ENCODE results near the gene SORL1-AS1.

Gene SORL1-AS1

GRCh38 chr11:121453589-121454299 lies 977 bp upstream of the SORL1-AS1 start:
- Histone ChIP-seq H3K27ac (ENCODE audit: control insufficient read depth, insufficient read depth) (peak overlapping the region; percentile 76), H2AFZ (ENCODE audit: control insufficient read depth, low read depth, low read length) (no peak overlapping the region; the same call in 1 of the 2 replicates), H3K9ac (ENCODE audit: control insufficient read depth, insufficient read depth, low read length) (peak overlapping the region; percentile 81), H3K9me3 (replicated peaks; ENCODE audit: control insufficient read depth, insufficient read depth, low read length) (no peaks in the 10 kb centered on the region), H3K27me3 (replicated peaks in 1 of 2; ENCODE audit: control insufficient read depth in 2 of 2, insufficient read depth in 2 of 2, low read length in 1 of 2) (no peaks in the 10 kb centered on the region), H3K4me2 (ENCODE audit: control insufficient read depth, insufficient read depth) (peak overlapping the region; percentile 85), H3K4me3 (peak overlapping the region; percentile 71), H3K36me3 (ENCODE audit: control insufficient read depth in 2 of 2, insufficient read depth in 2 of 2, low read length in 1 of 2) (0 out of 4 replicates have a peak, but pooled peaks cover 0 to 3% of the 10 kb centered on the region in 2 experiments), H3K79me2 (ENCODE audit: control insufficient read depth, insufficient read depth, low read length) (peaks cover 97% of the 10 kb centered on the region), H4K20me1 (ENCODE audit: control insufficient read depth, insufficient read depth) (no peaks in the 10 kb centered on the region), H3K4me1 (ENCODE audit: control insufficient read depth, insufficient read depth, low read length) (peaks cover 33% of the 10 kb centered on the region)
- ChIA-PET SMC1A (ENCODE audit: uncharacterized antibody, unreplicated experiment) (interaction anchor here (0.7 to 15.0 kb wide), 10 partner anchors 7 to 138 kb away, joined by 3 to 266 read pairs (median 4); partner anchors contain the start of genes SORL1 and SORL1-AS1), RAD21 (ENCODE audit: unreplicated experiment) (interaction anchor here (0.8 to 4.8 kb wide), 8 partner anchors 9 to 138 kb away, joined by 3 to 80 read pairs (median 4); no protein-coding TSS in a partner anchor), CTCF (interaction anchor here (0.7 to 3.6 kb wide), 8 partner anchors 11 to 137 kb away, joined by 3 to 12 read pairs (median 3); no protein-coding TSS in a partner anchor), POLR2A (interaction anchor here (0.5 to 5.4 kb wide), 7 partner anchors 10 to 119 kb away, joined by 3 to 69 read pairs (median 3); no protein-coding TSS in a partner anchor)
- no peak for FAIRE-seq
- no peak for DNase-seq (ENCODE audit: low read depth, low spot score)
- peak; percentile 23 for ATAC-seq
- BruUV-seq (replicated peaks) = no TSS peak
- in situ Hi-C loops (cut with MboI) = loop anchor here (25.0 kb wide), 1 partner anchor 1609 kb away; the partner anchor contains the start of gene HSPA8
- intact Hi-C loops (cut with micrococcal nuclease; ENCODE audit: unreplicated experiment) = loop anchor here (1.0 to 5.0 kb wide), 5 partner anchors 11 to 135 kb away; no protein-coding TSS in a partner anchor
- WGBS (ENCODE audit: insufficient coverage, insufficient replicate concordance, low lambda C conversion rate, missing lambda C conversion rate) = 38% methylated on average over 6 of the region's 6 CpGs
- TF ChIP-seq TAF1 (IDR thresholded peaks at IDR 0.05; ENCODE audit: borderline replicate concordance, low read depth, low read length) = 0 out of 2 replicates have a peak, but pooled peaks have one; percentile 16
- TF ChIP-seq EP300 (IDR thresholded peaks at IDR 0.05; ENCODE audit: borderline replicate concordance in 1 of 2, control insufficient read depth in 1 of 2, low read depth in 2 of 2, low read length in 2 of 2) = no peak
- no peak for TF ChIP-seq KDM1A (IDR thresholded peaks at IDR 0.05; ENCODE audit: borderline replicate concordance)
- no peak for TF ChIP-seq SRF (IDR thresholded peaks at IDR 0.05; ENCODE audit: low read depth in 2 of 2, low read length in 2 of 2)
- 0 out of 2 replicates have a peak, but pooled peaks have one; percentile 37 for TF ChIP-seq TCF3 (IDR thresholded peaks at IDR 0.05; ENCODE audit: borderline replicate concordance, insufficient read depth, low read depth, low read length)
- no peak for TF ChIP-seq NFYA (IDR thresholded peaks at IDR 0.05; ENCODE audit: borderline replicate concordance, low read depth, low read length)
- TF ChIP-seq FOXK2 (IDR thresholded peaks at IDR 0.05) = no peak
- TF ChIP-seq NFYB (IDR thresholded peaks at IDR 0.05; ENCODE audit: insufficient read depth, low read depth, low read length) = no peak
- no peak for TF ChIP-seq RELA (IDR thresholded peaks at IDR 0.05; ENCODE audit: borderline replicate concordance, partially characterized antibody)
- TF ChIP-seq EED (IDR thresholded peaks at IDR 0.05; ENCODE audit: low read depth) = peak; percentile 11; the same call in 1 of the 2 replicates
- no peak for TF ChIP-seq HDAC6 (IDR thresholded peaks at IDR 0.05; ENCODE audit: unreplicated experiment)
- 0 out of 2 replicates have a peak, but pooled peaks have one; percentile 22 for TF ChIP-seq NR2F1 (conservative IDR thresholded peaks at IDR 0.05)
- TF ChIP-seq CBFB (IDR thresholded peaks at IDR 0.05; ENCODE audit: low read depth) = 0 out of 2 replicates have a peak, but pooled peaks have one; percentile 42
- no peak for TF ChIP-seq E2F4 (IDR thresholded peaks at IDR 0.05; ENCODE audit: low read depth, low read length)
- TF ChIP-seq PML (IDR thresholded peaks at IDR 0.05; ENCODE audit: low read length) = no peak
- no peak; the same call in 1 of the 2 replicates for TF ChIP-seq CEBPZ (IDR thresholded peaks at IDR 0.05; ENCODE audit: low read depth, low read length)
- TF ChIP-seq IRF3 (IDR thresholded peaks at IDR 0.05) = no peak
- no peak for TF ChIP-seq HDGF (IDR thresholded peaks at IDR 0.05)
